BE2C (cell line): Measurements from ENCODE around the gene YPEL1.

Experiments used
- DNase-seq: peaks from one replicate; pipeline ENCODE4 v3.0.0-alpha.2; 2020
- H3K27me3 ChIP-seq: fragments of 250-450 bp; sonication (Bioruptor Pico); 2 replicates; pipeline ENCODE4 v1.5.1; 2020; ENCODE audit warnings: mild to moderate bottlenecking
- H3K36me3 ChIP-seq: fragments of 250-450 bp; sonication (Bioruptor Pico); 2 replicates; pipeline ENCODE4 v1.5.1; 2020; ENCODE audit warnings: mild to moderate bottlenecking
- H3K4me1 ChIP-seq: fragments of 250-450 bp; sonication (Bioruptor Pico); 2 replicates; pipeline ENCODE4 v1.5.1; 2020
- H3K4me3 ChIP-seq: 2 replicates; pipeline ENCODE4 v1.5.1; 2011; ENCODE audit warnings: low read depth, low read length
- H3K9me3 ChIP-seq: fragments of 250-450 bp; sonication (Bioruptor Pico); 2 replicates; pipeline ENCODE4 v1.5.1; 2020
- TF ChIP-seq, protein P1 (sequence below): IDR thresholded peaks from 2 replicates; pipeline ENCODE4 v1.5.1; 2012; ENCODE audit warnings: mild to moderate bottlenecking, low read depth, low read length

Gene YPEL1

DNA sequence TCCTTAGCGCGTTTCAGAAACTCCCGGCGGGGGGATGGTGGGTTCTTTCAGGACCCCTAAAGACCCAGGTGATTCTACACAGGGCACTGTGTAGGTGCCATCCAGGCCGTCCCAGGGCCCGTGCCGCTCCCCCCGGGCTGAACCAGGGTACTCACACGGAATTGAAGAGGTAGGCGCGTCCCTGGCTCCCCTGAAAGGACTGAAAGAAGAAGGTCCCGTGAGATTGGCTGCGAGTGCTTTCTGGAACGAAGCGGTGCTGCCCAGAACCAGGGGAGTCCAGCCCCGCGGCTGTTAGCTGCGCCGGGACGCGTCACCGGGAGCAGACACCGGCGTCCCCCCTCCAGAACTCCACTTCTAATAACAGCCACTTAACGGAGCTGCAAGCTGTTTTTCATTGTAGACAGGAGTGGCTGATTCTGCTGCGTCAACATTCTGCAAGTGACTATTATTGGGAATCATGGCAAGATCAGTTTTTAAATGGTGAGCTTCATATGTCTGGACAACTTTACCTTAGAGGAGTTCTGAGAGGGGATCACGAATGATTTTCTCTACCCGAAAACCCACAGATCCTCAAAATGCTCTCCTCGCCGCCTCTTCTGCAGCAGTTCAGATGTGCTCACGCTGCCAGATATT lies 31.8 kb downstream of the YPEL1 start:
- no peak for DNase-seq
- H3K9me3 ChIP-seq: no peaks in the 10 kb centered on the region
- no peak overlapping the region for H3K4me3 ChIP-seq
- no peaks in the 10 kb centered on the region for H3K27me3 ChIP-seq
- H3K36me3 ChIP-seq: no peaks in the 10 kb centered on the region
- H3K4me1 ChIP-seq: peaks cover 8% of the 10 kb centered on the region
- TF ChIP-seq, protein P1, sequence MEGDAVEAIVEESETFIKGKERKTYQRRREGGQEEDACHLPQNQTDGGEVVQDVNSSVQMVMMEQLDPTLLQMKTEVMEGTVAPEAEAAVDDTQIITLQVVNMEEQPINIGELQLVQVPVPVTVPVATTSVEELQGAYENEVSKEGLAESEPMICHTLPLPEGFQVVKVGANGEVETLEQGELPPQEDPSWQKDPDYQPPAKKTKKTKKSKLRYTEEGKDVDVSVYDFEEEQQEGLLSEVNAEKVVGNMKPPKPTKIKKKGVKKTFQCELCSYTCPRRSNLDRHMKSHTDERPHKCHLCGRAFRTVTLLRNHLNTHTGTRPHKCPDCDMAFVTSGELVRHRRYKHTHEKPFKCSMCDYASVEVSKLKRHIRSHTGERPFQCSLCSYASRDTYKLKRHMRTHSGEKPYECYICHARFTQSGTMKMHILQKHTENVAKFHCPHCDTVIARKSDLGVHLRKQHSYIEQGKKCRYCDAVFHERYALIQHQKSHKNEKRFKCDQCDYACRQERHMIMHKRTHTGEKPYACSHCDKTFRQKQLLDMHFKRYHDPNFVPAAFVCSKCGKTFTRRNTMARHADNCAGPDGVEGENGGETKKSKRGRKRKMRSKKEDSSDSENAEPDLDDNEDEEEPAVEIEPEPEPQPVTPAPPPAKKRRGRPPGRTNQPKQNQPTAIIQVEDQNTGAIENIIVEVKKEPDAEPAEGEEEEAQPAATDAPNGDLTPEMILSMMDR: no peak

DNA sequence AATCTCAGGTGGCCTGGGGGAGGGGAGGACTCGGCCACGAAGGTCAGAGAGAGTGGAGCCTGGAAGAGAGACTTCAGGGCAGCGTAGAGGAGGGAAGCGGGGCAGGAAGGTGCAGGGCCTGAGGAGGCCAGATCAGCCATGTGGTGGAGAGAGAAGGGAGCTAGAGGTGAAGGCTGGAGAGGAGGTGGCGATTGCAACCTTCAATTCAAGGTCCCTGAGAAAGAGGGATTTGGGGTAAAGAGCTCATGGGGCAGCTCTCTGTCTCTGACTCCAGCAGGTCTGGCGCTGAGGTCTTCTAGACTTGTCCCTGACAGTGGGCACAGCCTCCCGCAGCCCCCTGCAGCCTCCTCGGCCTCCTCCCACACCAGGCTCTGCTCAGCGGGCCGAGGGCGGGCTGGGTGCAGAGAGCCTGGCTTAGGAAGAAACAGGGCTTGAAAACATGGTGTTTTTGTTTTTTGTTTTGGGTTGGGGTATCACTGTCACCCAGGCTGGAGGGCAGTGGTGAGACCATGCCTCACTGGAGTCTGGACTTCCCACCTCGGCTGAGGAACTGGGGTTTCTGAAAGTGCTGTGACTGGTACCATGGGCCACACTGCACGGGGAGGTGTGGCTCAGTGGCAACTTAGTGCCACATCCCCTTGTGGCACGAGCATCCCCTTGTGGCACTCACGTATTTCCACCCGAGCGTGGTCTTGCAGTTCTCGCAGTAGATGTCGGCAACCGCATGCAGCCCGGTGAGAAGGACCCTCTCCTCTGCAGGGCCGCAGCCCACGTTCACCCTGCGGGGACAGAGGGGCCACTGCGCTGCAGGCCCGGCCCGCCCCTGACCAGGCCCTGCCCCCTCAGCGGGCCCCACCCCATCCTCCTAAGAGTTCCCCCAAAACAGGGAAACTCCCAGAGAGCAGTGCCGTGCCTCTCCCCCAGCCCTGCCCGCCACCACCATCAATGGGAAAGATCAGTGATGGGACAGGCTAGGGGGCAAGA lies 32.6 kb downstream of the YPEL1 start:
- TF ChIP-seq, protein P1: no peak
- Histone ChIP-seq H3K9me3 (no peaks in the 10 kb centered on the region), H3K27me3 (no peaks in the 10 kb centered on the region), H3K36me3 (no peaks in the 10 kb centered on the region), H3K4me1 (peaks cover 13% of the 10 kb centered on the region), H3K4me3 (no peak overlapping the region)
- no peak for DNase-seq

DNA sequence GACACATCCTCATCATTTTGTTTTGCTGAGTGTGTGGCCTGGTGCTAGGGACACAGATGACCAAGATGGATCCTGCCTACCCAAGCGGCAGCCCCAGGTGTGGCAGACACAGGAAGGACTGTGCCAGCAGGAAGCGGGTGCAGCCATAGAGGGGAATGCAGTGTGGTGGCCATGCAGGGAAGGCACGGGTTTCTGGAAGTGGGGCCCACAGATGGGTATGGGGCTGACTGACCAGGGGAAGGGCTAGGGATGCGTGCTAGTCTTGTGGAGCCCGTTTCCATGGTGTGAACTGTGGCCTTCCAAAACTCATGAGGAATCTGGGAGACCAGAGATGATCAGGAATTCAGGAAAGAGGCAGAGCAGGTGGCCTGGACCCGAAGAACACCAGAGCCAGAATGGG lies 33.5 kb downstream of the YPEL1 start:
- TF ChIP-seq, protein P1: no peak
- Histone ChIP-seq H3K4me1 (peaks cover 8% of the 10 kb centered on the region; the same call in 1 of the 2 replicates), H3K4me3 (no peak overlapping the region), H3K9me3 (no peaks in the 10 kb centered on the region), H3K27me3 (no peaks in the 10 kb centered on the region), H3K36me3 (peaks cover 2% of the 10 kb centered on the region; the same call in 1 of the 2 replicates)
- no peak for DNase-seq

DNA sequence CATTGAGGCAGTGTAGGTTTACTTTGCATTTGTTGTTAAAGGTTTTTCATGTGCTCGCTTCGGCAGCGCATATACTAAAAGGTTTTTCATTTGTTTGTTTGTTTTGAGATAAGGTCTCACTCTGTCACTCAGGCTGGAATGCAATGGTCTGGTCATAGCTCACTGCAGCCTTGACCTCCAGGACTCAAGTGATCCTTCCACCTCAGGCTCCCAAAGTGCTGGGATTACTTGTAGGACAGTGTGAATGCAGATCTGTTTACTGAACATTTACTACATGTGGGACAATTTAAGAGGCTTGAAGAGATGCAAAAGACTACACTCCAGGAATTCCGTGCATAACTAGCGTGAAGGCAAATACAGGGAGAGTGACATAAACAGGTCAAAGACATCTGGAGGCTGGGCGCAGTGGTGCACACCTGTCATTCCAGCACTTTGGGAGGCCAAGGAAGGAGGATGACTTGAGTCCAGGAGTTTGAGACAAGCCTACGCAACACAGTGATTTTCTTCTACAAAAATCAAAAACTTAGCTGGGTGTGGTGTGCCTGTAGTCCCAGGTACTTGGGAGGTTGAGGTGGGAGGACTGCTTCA lies 34.1 kb downstream of the YPEL1 start:
- no peak for DNase-seq
- Histone ChIP-seq H3K36me3 (peaks cover 5% of the 10 kb centered on the region; the same call in 1 of the 2 replicates), H3K9me3 (no peaks in the 10 kb centered on the region), H3K27me3 (no peaks in the 10 kb centered on the region), H3K4me3 (no peak overlapping the region), H3K4me1 (peaks cover 8% of the 10 kb centered on the region; the same call in 1 of the 2 replicates)
- TF ChIP-seq, protein P1: no peak

- TF ChIP-seq, protein P1: no peak
- no peak overlapping the region for H3K4me3 ChIP-seq
- no peak for DNase-seq
- H3K4me1 ChIP-seq: peaks cover 8% of the 10 kb centered on the region; the same call in 1 of the 2 replicates
- H3K9me3 ChIP-seq: no peaks in the 10 kb centered on the region
- H3K36me3 ChIP-seq: peaks cover 9% of the 10 kb centered on the region
- no peaks in the 10 kb centered on the region for H3K27me3 ChIP-seq
Observed at GRCh38 chr22:21700822-21701221, 34.8 kb downstream of the YPEL1 start.
